Smooth muscle cell (in vitro differentiated cells): ENCODE measurements around the gene CAV2. TPM values are rescaled to one million over a fixed set of nuclear protein-coding genes. Genes with fewer than 3 reads are reported as not detected.

Experiments
- DNase-seq: peaks from one replicate; lab custom pipeline; 2025; ENCODE audit not compliant: unreplicated experiment; lab: John Stamatoyannopoulos, UW
- H2AFZ ChIP-seq: fragments of 200-600 bp; sonication (generic); 2 replicates; pipeline ENCODE4 v1.6.0; 2016; ENCODE audit warnings: antibody characterized with exemption, low read depth, mild to moderate bottlenecking
- H3F3A ChIP-seq: fragments of 200-600 bp; sonication (generic); 2 replicates; pipeline ENCODE4 v1.6.0; 2017; ENCODE audit warnings: antibody characterized with exemption, low read depth
- H3K27ac ChIP-seq: fragments of 200-600 bp; sonication (generic); 2 replicates; pipeline ENCODE4 v1.5.1; 2016; ENCODE audit warnings: low read depth, mild to moderate bottlenecking
- H3K27me3 ChIP-seq: fragments of 200-600 bp; sonication (generic); 2 replicates; pipeline ENCODE4 v1.6.1; 2016; ENCODE audit warnings: low read depth, mild to moderate bottlenecking
- H3K36me3 ChIP-seq: fragments of 200-600 bp; sonication (generic); 2 replicates; pipeline ENCODE4 v1.5.1; 2016; ENCODE audit warnings: low read depth
- H3K4me1 ChIP-seq: fragments of 200-600 bp; sonication (generic); 2 replicates; pipeline ENCODE4 v1.5.1; 2016; ENCODE audit warnings: low read depth
- H3K4me2 ChIP-seq: fragments of 200-600 bp; sonication (generic); 2 replicates; pipeline ENCODE4 v1.6.0; 2016; ENCODE audit warnings: mild to moderate bottlenecking
- H3K4me3 ChIP-seq: fragments of 200-600 bp; sonication (generic); 2 replicates; pipeline ENCODE4 v1.5.1; 2016; ENCODE audit warnings: mild to moderate bottlenecking
- H3K79me2 ChIP-seq: fragments of 200-600 bp; sonication (generic); 2 replicates; pipeline ENCODE4 v1.6.0; 2016; ENCODE audit warnings: low read depth, mild to moderate bottlenecking
- H3K9ac ChIP-seq: fragments of 200-600 bp; sonication (generic); 2 replicates; pipeline ENCODE4 v1.6.0; 2016; ENCODE audit warnings: low read depth
- H3K9me3 ChIP-seq: fragments of 200-600 bp; sonication (generic); replicated peaks from 2 replicates; pipeline ENCODE4 v1.5.1; 2016; ENCODE audit warnings: low read depth
- H4K20me1 ChIP-seq: fragments of 200-600 bp; sonication (generic); 2 replicates; pipeline ENCODE4 v1.6.0; 2016; ENCODE audit warnings: low read depth
- WGBS: methylation state at CpG from one replicate; pipeline ENCODE4 v1.1.7; 2016; ENCODE audit warnings: low lambda C conversion rate; 5-methylcytosine and 5-hydroxymethylcytosine counted together
- polyA plus RNA-seq: library from polyadenylated mRNA; unstranded; fragments of >200 nt; fragmentation: Nextera tagmentation; extraction: Ambion mirVana; gene quantifications from 2 replicates; pipeline ENCODE4 v1.2.1, GENCODE V29; 2016
- total RNA-seq: library from RNA; depleted of rRNA; stranded (reverse); fragments of >200 nt; gene quantifications from 2 replicates; pipeline ENCODE4 v1.2.3, GENCODE V29; 2014
- TF ChIP-seq, protein P1 (sequence below): fragments of 200-600 bp; sonication (generic); IDR thresholded peaks from 2 replicates; pipeline ENCODE4 v1.5.1; 2017; ENCODE audit warnings: borderline replicate concordance, mild to moderate bottlenecking, antibody characterized with exemption; ENCODE audit not compliant: insufficient read depth, poor library complexity, severe bottlenecking

The CAV2 gene
- total and polyA plus RNA-seq, 2 experiments from 2014 or later: 38.8 to 68.0 TPM

DNA sequence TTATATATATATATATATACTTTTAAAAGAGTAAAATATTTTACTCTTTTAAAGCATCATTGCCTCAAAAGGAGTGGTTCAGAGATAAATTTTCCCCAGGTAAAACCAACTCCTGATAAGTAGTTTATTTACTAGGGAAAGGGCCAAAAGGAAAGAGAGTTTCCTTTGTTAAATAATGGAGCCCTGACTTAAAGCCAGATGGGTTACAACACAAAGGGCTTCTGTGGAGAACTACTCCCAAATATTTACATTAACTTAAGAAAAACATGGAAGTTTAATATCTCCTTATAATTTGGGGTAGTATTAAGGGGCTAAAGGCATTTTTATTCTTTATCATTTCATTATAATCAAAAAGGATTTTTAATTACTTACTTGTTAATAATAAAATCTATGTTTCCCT, 16.8 kb downstream of the CAV2 start:
- Histone ChIP-seq H3K4me1 (peaks cover 18% of the 10 kb centered on the region), H3K4me3 (no peak overlapping the region), H3K36me3 (no peaks in the 10 kb centered on the region), H3K9me3 (no peaks in the 10 kb centered on the region), H3K27ac (no peak overlapping the region), H2AFZ (no peak overlapping the region), H3K27me3 (no peaks in the 10 kb centered on the region), H3K9ac (no peak overlapping the region), H3F3A (no peaks in the 10 kb centered on the region), H4K20me1 (no peaks in the 10 kb centered on the region), H3K4me2 (no peak overlapping the region), H3K79me2 (no peaks in the 10 kb centered on the region)
- no peak for DNase-seq
- TF ChIP-seq, protein P1, sequence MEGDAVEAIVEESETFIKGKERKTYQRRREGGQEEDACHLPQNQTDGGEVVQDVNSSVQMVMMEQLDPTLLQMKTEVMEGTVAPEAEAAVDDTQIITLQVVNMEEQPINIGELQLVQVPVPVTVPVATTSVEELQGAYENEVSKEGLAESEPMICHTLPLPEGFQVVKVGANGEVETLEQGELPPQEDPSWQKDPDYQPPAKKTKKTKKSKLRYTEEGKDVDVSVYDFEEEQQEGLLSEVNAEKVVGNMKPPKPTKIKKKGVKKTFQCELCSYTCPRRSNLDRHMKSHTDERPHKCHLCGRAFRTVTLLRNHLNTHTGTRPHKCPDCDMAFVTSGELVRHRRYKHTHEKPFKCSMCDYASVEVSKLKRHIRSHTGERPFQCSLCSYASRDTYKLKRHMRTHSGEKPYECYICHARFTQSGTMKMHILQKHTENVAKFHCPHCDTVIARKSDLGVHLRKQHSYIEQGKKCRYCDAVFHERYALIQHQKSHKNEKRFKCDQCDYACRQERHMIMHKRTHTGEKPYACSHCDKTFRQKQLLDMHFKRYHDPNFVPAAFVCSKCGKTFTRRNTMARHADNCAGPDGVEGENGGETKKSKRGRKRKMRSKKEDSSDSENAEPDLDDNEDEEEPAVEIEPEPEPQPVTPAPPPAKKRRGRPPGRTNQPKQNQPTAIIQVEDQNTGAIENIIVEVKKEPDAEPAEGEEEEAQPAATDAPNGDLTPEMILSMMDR: no peak

DNA sequence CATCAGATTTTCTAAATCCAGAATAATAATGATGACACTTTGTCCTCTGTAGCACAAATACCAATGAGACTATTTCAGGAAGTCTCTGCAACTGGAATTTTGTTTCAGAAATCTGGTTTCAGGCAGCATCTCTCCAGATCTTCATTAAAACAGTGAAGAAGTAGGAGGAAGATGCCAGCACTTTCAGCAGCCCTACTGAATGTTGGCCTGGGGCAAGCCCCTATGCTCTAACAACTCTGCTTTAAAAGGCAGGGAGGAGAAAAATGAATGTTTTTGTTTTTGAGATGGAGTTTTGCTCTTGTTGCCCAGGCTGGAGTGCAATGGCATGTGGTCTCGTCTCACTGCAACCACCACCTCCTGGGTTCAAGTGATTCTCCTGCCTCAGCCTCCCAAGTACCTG, 18.1 kb downstream of the CAV2 start:
- peaks cover 12% of the 10 kb centered on the region for H3K4me1 ChIP-seq
- TF ChIP-seq, protein P1: no peak
- no peak overlapping the region for H3K27ac ChIP-seq
- H3K9me3 ChIP-seq: no peaks in the 10 kb centered on the region
- H3F3A ChIP-seq: no peaks in the 10 kb centered on the region
- no peaks in the 10 kb centered on the region for H3K27me3 ChIP-seq
- WGBS: 88% methylated on average over 1 of the region's 1 CpG
- no peak overlapping the region for H2AFZ ChIP-seq
- H3K36me3 ChIP-seq: no peaks in the 10 kb centered on the region
- H3K4me2 ChIP-seq: no peak overlapping the region
- no peak overlapping the region for H3K9ac ChIP-seq
- no peak for DNase-seq
- H4K20me1 ChIP-seq: no peaks in the 10 kb centered on the region
- H3K79me2 ChIP-seq: no peaks in the 10 kb centered on the region
- H3K4me3 ChIP-seq: no peak overlapping the region

DNA sequence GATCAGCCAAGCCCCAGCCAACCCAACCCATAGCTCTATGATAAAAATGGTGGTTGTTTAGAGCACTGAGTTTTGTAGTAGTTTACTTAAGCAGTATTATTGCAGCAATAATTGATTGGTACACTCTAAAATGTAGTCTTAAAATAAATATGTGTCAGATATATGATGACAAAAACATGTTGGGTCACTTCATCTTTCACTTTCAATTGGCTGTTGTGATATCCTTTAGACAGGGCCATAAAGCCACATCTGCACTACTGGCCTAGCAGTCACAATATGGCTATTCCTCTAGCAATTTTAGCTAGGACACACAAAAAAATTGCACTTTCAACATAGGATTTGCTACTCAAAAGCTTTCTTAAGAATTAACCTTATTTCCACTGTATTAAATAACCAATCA, 19.4 kb downstream of the CAV2 start:
- no peaks in the 10 kb centered on the region for H3F3A ChIP-seq
- no peak overlapping the region for H3K4me3 ChIP-seq
- H3K4me1 ChIP-seq: peaks cover 15% of the 10 kb centered on the region
- no peak overlapping the region for H3K4me2 ChIP-seq
- H3K36me3 ChIP-seq: no peaks in the 10 kb centered on the region
- no peaks in the 10 kb centered on the region for H3K79me2 ChIP-seq
- TF ChIP-seq, protein P1: no peak
- no peak overlapping the region for H2AFZ ChIP-seq
- no peak overlapping the region for H3K9ac ChIP-seq
- no peak for DNase-seq
- H3K27me3 ChIP-seq: no peaks in the 10 kb centered on the region
- H3K27ac ChIP-seq: no peak overlapping the region
- no peaks in the 10 kb centered on the region for H4K20me1 ChIP-seq
- no peaks in the 10 kb centered on the region for H3K9me3 ChIP-seq

DNA sequence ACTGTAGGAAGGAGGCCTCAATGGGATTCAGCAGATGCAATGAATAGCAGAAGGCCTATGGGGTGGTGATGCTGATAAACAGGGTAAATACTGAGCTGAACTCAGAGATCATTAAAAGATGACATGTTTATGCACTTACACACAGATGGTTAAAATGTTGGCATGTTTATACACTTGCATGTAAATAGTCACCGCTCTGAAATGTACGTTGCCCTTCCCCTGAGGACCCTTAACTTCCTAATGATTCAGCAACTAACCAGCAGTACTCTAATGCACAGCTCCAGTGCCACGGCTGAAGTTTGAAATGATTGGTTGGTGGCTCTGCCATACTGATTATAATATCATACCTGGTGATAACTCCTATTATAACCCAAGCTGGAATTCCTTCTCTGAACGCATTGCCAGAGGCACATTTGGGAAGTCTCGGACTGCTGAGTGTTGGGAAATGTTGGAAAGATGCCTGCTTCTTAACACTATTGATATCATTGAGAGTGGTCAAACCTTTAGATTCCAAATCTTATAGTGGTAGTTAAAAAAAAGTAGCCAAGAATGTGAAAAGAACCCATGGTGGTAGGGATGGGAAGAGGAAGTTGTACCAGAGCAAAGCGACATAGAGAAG, 21.6 kb downstream of the CAV2 start:
- DNase-seq: no peak
- Histone ChIP-seq H3K36me3 (no peaks in the 10 kb centered on the region), H4K20me1 (no peaks in the 10 kb centered on the region), H3K4me1 (peaks cover 9% of the 10 kb centered on the region), H3K27ac (no peak overlapping the region), H3K4me3 (no peak overlapping the region), H3F3A (no peaks in the 10 kb centered on the region), H3K27me3 (no peaks in the 10 kb centered on the region), H3K79me2 (no peaks in the 10 kb centered on the region), H3K4me2 (no peak overlapping the region), H3K9ac (no peak overlapping the region), H3K9me3 (no peaks in the 10 kb centered on the region), H2AFZ (no peak overlapping the region)
- WGBS: 90% methylated on average over 6 of the region's 6 CpGs
- TF ChIP-seq, protein P1: no peak
